NCI-H2171 (cell line): ENCODE results near the gene NDUFA5.

ENCODE experiments used
- DNase-seq: peaks from one replicate; lab custom pipeline; 2025; lab: John Stamatoyannopoulos, UW

Gene NDUFA5

GRCh38 chr7:123557398-123558288 is at the start of gene NDUFA5:
TSS of gene NDUFA5 (minus strand) at chr7:123557818. CDS start at chr7:123557795, 23 bp downstream.
- peak; percentile 99 for DNase-seq

DNA sequence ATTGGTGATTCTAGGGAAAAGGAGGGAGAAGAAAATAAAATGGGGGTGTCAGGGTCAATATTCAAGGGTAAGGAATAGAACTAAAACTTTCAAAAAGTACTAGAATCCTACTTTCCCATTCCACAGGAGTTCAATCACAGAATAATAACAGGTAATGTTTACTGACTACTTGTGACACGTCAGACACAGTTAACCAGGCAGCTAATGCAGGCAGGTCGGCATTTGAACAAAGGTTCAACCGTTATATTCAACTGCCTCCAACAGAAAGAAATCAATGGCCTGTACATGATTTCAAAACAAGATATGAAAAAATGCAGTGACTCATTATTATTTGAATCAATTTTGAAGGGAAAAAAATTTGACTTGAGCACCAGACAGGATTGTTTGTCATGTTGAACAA is 47.1 kb upstream of the NDUFA5 start:
- DNase-seq, result no peak

GRCh38 chr7:123602648-123603047 is 45.0 kb upstream of the NDUFA5 start:
- no peak for DNase-seq

DNA sequence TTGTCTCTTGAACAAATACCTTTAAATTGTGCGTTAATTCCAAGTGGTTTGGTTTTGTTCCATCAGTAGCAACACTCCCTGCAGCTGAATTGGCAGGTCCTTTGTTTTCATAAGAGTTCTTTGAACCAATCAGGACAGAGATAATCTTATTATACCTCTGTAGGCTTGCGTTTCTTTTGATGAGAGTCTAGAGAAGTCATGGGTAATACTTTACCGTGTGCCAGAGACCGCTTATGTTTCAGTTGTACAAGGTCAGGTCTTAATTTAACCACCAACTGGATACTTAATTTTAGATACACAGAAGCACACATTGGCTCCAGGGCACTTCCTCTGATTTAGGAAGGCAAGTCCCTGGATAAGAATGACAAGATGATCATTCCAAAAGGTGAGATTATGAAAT is 43.9 kb upstream of the NDUFA5 start, which contains the start of gene ASB15:
TSS of gene ASB15 (plus strand) at position 292 of the 400 bp plus-strand sequence. CDS start 12,682 bp downstream, outside the sequence.
- no peak for DNase-seq

DNA sequence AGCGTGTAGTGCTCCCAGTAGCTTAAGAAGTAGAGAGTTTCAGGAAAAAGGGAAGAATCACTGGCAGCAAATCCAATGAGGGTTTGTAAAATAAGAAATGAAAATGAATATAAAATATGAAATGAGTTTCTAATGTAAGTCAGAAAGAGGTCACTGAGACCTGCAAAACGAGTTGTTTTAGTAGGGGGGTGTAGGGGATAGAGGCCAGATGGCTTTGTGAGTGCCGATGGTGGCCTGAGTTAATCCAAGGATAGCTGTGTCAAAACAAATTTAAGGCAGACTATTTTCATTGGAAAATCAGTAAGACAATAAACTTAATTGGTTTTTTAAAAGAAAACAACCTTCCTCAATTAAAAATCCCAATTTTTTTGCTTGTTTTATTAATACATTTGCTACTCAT is 43.3 kb upstream of the NDUFA5 start:
- DNase-seq, result no peak

GRCh38 chr7:123599766-123600165 is 42.1 kb upstream of the NDUFA5 start:
- no peak for DNase-seq

GRCh38 chr7:123598657-123599056 is 41.0 kb upstream of the NDUFA5 start:
- no peak for DNase-seq

DNA sequence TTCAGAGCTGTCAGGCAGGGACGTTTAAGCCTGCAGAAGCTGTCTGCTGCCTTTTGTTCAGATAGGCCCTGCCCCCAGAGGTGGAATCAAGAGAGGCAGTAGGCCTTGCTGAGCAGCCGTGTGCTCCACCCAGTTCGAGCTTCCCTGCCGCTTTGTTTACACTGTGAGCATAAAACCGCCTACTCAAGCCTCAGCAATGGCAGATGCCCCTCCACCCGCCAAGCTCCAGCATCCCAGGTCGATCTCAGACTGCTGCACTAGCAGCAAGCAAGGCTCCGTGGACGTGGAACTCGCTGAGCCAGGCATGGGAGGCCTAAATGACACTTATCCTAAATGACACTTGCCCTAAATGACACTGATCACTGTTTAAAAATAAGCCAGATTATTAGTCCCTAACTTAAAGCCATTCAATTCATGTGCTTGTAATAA is 37.2 kb upstream of the NDUFA5 start:
- peak; percentile 27 for DNase-seq

DNA sequence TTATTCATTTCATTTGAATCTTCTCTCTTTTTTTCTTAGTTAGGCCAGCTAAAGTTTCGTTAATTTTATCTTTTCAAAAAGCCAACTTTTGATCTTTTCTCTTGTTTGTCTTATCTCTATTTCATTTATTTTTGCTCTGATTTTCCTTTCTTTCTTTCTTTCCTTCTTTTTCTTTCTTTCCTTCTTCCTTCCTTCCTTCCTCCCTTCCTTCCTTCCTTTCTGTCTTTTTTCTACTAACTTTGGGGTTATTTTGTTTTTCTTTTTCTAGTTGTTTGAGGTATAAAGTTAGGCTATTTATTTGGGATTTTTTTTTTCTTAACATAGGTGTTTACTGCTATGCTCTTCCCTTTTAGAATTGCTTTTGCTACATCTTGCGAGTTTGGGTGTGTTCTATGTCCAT is 30.8 kb upstream of the NDUFA5 start:
- DNase-seq, result no peak

DNA sequence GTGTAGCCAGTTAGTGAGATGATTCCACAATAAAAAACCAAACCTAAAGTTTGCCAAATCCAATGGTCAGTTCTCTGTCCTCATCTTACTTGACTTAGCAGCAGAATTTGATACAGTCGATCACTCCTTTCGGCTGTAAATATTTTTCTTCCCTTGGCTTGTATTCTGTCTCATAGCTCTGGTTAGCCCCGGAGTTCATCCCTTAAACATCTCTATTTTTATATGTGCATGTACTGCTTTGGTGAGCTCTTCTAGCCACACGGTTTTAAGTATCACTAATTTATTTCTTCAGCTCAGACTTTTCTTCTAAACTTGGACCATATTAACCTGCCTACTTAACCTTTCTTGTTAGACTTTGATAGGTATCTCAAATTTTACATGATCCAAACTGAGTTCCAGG is 26.2 kb upstream of the NDUFA5 start:
- no peak for DNase-seq

DNA sequence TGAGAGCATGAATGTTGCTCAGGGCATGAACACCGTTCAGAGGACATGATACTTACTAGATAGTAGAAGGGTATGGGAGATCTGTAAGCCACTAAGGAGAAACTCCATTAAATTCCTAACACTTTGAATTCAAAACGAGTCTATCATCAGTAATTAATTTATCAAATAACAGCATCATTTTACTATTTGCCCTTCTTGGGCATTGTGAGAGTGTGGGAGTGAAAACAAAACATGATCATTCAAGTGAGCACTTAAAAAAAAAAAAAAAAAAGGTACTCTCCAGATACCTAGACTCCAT is 23.5 kb upstream of the NDUFA5 start:
- DNase-seq, result no peak

DNA sequence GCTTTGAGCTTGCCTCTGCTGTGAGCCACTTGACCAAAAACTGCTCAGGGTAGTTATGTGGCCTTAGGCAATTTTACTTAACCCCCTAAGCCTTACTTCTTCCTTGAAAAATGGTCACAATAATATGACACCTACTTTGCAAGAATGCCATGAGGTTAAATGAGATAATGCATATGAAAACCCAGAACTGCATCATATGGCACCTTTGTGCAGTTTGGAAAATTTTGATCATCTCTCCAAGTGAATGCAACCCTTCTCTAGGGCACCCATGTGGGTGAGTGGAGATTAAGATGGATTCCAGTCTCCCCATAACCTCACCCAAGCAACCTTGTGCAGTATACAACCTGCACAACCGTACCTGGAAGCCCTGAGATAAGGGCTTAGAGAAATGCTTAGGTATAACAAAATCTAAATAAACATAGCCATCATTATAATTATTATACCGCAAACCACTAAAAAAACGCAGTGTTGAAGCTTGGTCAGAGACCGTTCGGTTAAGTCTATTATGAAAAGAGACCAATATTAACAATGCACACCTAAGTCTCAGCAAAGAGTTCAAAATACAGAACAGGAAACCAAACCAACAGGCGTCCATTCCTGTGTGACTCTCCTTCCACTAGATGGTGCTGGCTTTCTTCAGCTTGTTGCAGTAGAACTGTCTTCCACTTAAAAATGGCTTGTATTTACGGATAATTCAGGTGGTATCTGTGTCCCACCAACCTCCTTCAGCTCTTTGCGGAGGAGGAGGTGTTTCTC is 23.0 kb upstream of the NDUFA5 start:
- peak; percentile 11 for DNase-seq

GRCh38 chr7:123579416-123579815 is 21.8 kb upstream of the NDUFA5 start:
- DNase-seq, result no peak

DNA sequence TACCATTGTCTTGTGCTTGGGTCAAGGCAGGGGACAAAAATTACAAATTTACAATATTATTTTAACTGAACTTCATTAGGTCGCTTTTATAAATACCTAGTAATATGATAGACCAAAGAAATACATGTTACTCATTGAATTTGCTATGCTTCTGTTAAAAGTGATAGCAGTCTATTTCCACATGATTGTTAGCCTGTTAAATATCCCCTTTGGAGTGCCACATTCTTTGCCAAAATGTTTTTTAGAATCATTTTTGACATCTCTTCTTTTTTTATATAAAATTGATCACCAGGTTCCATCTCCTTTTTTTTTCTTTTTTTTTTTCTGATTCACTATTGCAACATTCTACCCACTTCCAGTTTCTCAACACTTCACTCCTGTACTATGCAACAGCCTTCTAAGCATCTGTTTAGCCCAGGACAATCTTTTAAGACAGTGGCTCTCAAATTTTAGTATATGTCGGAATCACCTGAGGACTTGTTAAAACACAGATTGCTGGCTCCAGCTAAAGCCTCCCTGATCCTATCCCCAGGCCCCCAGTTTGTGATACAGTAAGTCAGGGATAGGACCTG is 16.4 kb upstream of the NDUFA5 start:
- DNase-seq, result no peak

GRCh38 chr7:123573341-123573740 is 15.7 kb upstream of the NDUFA5 start:
- no peak for DNase-seq

GRCh38 chr7:123571684-123572083 is 14.1 kb upstream of the NDUFA5 start:
- DNase-seq, result no peak

DNA sequence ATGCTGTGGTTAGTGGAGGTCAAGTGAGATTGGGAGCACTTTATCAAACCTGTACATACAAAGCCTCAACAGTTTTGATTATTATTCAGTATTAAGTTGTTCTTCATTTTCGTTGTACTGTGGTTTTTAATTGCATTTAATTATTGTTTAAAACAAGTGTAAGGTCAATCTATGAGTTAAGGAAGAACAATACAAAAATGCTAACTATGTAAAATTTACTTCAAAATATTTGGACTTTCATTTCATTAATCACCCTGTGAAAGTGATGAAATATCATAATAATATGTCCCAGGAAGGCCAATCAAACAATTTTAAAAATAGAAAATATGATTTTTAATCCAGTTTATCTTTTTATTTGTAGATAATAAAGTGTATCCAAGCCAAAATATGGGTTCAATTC is 13.6 kb upstream of the NDUFA5 start:
- no peak for DNase-seq

GRCh38 chr7:123570390-123571182 is 13.0 kb upstream of the NDUFA5 start:
- DNase-seq, result no peak

DNA sequence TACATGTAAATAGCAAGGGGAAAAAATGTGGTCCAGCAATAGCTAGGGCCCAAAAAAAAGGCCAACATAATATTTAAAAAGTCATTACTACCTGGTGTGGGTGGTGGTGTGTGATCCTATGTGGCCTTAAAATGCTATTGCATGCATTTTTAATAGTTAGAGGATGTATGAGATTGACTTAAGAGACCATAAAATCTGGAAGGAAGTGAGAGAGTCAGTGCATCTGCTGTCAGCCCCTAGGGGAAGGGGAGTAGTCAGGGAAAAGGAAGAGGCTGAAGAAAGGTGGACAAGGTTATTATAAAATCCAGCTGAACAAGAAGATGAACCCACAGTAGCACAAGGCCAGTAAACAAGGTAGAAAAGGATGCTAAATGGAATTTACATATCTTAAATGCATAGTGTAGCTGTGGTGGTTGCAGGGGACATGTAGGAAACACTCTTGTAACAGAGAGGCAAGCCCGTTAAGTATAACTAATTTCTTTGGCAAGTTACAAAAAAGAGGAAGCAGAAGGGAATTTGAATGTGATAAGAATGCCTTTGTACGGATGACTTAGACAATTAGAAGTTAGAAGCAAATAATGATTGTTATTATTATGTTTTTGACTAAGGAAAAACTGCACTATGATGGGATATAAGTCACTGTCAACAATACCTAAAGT is 11.9 kb upstream of the NDUFA5 start:
- no peak for DNase-seq

- DNase-seq, result no peak
Observed at GRCh38 chr7:123562121-123562520, 4.5 kb upstream of the NDUFA5 start.

DNA sequence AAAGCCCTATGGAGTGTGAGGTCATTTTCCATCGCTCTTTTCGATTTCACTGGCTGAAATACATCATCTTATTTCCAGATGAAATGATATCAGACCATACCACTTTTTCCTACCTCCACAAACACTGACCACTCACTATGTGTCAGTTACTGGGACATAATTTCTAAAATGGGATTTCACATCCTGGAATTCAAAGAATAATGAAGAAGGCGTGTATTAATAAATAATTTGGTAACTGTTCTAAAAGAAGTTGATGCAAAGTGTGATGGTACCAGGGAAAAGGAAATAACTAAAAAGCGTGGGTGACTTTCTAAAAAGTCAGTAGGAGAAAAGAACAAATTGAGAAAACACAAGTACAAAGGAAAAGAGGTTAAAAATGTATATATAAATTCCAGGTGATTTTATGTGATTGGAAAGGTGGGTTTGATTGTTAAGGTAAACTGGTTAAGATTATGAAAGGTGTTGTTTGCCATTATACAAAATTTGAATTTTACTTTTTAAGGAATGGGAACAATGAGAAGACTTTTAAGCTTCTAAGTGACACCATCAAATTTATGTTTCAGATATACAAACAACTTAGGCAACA is 764 bp upstream of the NDUFA5 start:
- DNase-seq, result no peak
